Fibroblast of the aortic adventitia (primary cell): ENCODE data around the gene MRPL33. TPM values are rescaled to one million over a fixed set of nuclear protein-coding genes. Genes with fewer than 3 reads are reported as not detected.

Experiments
- DNase-seq: peaks from one replicate; pipeline ENCODE4 v3.0.0-alpha.2; 2010; ENCODE audit warnings: low read depth
- H3K4me3 ChIP-seq: 2 replicates; pipeline ENCODE4 v1.5.1; 2011; ENCODE audit warnings: low read depth, mild to moderate bottlenecking, control low read depth, low read length, moderate library complexity
- CTCF ChIP-seq: IDR thresholded peaks from 2 replicates; pipeline ENCODE4 v1.5.1; 2011; ENCODE audit warnings: mild to moderate bottlenecking, low read length, control low read depth, inconsistent platforms; ENCODE audit not compliant: insufficient read depth
- total RNA-seq: library from RNA; depleted of rRNA; stranded (reverse); fragments of >200 nt; gene quantifications from 2 replicates; pipeline ENCODE4 v1.2.3, GENCODE V29; 2012; ENCODE audit warnings: low replicate concordance

Gene MRPL33
- total RNA-seq, 1 donor: 109 TPM

GRCh38 chr2:27795093-27795834 is 23.7 kb downstream of the MRPL33 start:
- no peak for DNase-seq
- no peak for TF ChIP-seq CTCF
- no peak overlapping the region for H3K4me3 ChIP-seq

GRCh38 chr2:27795868-27796277 is 24.4 kb downstream of the MRPL33 start:
- no peak for TF ChIP-seq CTCF
- peak; percentile 76 for DNase-seq
- no peak overlapping the region for H3K4me3 ChIP-seq

GRCh38 chr2:27796791-27797765 is 25.6 kb downstream of the MRPL33 start:
- no peak for TF ChIP-seq CTCF
- H3K4me3 ChIP-seq: no peak overlapping the region
- DNase-seq: no peak

GRCh38 chr2:27797841-27798240 is 26.3 kb downstream of the MRPL33 start:
- H3K4me3 ChIP-seq: no peak overlapping the region
- DNase-seq: no peak
- TF ChIP-seq CTCF: no peak

- no peak overlapping the region for H3K4me3 ChIP-seq
- DNase-seq: no peak
- no peak for TF ChIP-seq CTCF
Observed at GRCh38 chr2:27798486-27798885, 27.0 kb downstream of the MRPL33 start.

- no peak overlapping the region for H3K4me3 ChIP-seq
- DNase-seq: peak; percentile 100
- TF ChIP-seq CTCF: no peak
Observed at GRCh38 chr2:27798948-27799645, 27.6 kb downstream of the MRPL33 start.
